ENCODE data around the gene LCN6. TPM values are rescaled to one million over a fixed set of nuclear protein-coding genes. Genes with fewer than 3 reads are reported as not detected.

The LCN6 gene
- total RNA-seq, 2 donors from 2014 or later, result not detected

GRCh38 chr9:136697821-136698526 lies 50.4 kb downstream of the LCN6 start:
- no peak for ATAC-seq (replicated peaks in 1 of 2)

GRCh38 chr9:136697146-136697820 lies 51.0 kb downstream of the LCN6 start:
- Mint-ChIP-seq H3K27ac (no peak overlapping the region), H3K4me3 (peak overlapping the region in 1 of 2 donors; percentile 63), H3K9me3 (no peaks in the 10 kb centered on the region), H3K4me1 (ENCODE audit: low read depth) (peaks cover 24% of the 10 kb centered on the region), H3K36me3 (ENCODE audit: insufficient read depth in 2 of 2) (no peaks in the 10 kb centered on the region), H3K27me3 (ENCODE audit: low read depth) (peaks cover 17% of the 10 kb centered on the region)
- ATAC-seq (replicated peaks in 1 of 2) (no peak), DNase-seq (no peak)

More at GRCh38 chr9:136697821-136698526, 50.4 kb downstream of the LCN6 start:
- H3K9me3 Mint-ChIP-seq, result no peaks in the 10 kb centered on the region
- no peak for DNase-seq
- peaks cover 24% of the 10 kb centered on the region for H3K4me1 Mint-ChIP-seq (ENCODE audit: low read depth)
- H3K27me3 Mint-ChIP-seq (ENCODE audit: low read depth), result peaks cover 17% of the 10 kb centered on the region
- peak overlapping the region in 1 of 2 donors; percentile 63 for H3K4me3 Mint-ChIP-seq
- no peaks in the 10 kb centered on the region for H3K36me3 Mint-ChIP-seq (ENCODE audit: insufficient read depth in 2 of 2)
- H3K27ac Mint-ChIP-seq, result no peak overlapping the region

GRCh38 chr9:136696502-136696901 lies 51.8 kb downstream of the LCN6 start:
- ATAC-seq (replicated peaks in 1 of 2), result no peak
- no peaks in the 10 kb centered on the region for H3K36me3 Mint-ChIP-seq (ENCODE audit: insufficient read depth in 2 of 2)
- no peaks in the 10 kb centered on the region for H3K9me3 Mint-ChIP-seq
- peak overlapping the region in 1 of 2 donors; percentile 22 for H3K4me3 Mint-ChIP-seq
- no peak for DNase-seq
- no peak overlapping the region for H3K27ac Mint-ChIP-seq
- H3K27me3 Mint-ChIP-seq (ENCODE audit: low read depth), result peaks cover 17% of the 10 kb centered on the region
- H3K4me1 Mint-ChIP-seq (ENCODE audit: low read depth), result peaks cover 16% of the 10 kb centered on the region

DNA sequence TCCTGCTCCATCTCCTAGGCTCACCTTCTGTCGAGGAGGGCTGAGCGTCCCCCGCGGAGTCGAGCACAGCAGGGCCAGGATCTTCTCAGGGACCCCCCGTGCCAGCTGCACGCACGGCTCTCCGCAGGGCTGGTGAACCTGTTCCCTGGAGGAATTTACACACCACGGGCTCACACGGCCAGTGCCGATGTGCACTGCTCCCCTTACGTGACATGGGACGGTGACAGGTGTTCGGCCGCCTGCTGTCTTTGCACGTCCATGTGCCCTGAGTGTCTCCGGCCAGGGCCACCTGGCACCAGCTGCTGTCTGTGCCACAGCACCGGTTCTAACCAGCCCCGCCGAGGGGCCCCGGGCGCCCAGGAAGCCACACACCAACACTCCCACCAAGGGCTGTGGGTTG lies 52.4 kb downstream of the LCN6 start:
- Mint-ChIP-seq H3K27ac (no peak overlapping the region), H3K4me3 (peak overlapping the region in 1 of 2 donors; percentile 14), H3K27me3 (ENCODE audit: low read depth) (peaks cover 17% of the 10 kb centered on the region), H3K4me1 (ENCODE audit: low read depth) (peaks cover 11% of the 10 kb centered on the region), H3K9me3 (no peaks in the 10 kb centered on the region), H3K36me3 (ENCODE audit: insufficient read depth in 2 of 2) (no peaks in the 10 kb centered on the region)
- no peak for DNase-seq
- ATAC-seq (replicated peaks in 1 of 2), result no peak

- H3K4me1 Mint-ChIP-seq (ENCODE audit: low read depth), result peaks cover 6% of the 10 kb centered on the region
- H3K36me3 Mint-ChIP-seq (ENCODE audit: insufficient read depth in 2 of 2), result no peaks in the 10 kb centered on the region
- H3K9me3 Mint-ChIP-seq, result no peaks in the 10 kb centered on the region
- H3K27me3 Mint-ChIP-seq (ENCODE audit: low read depth), result peaks cover 17% of the 10 kb centered on the region
- no peak for DNase-seq
- H3K4me3 Mint-ChIP-seq, result no peak overlapping the region
- ATAC-seq (replicated peaks in 1 of 2), result no peak
- no peak overlapping the region for H3K27ac Mint-ChIP-seq
These were observed 52.9 kb downstream of the LCN6 start for GRCh38 chr9:136695435-136695895.

DNA sequence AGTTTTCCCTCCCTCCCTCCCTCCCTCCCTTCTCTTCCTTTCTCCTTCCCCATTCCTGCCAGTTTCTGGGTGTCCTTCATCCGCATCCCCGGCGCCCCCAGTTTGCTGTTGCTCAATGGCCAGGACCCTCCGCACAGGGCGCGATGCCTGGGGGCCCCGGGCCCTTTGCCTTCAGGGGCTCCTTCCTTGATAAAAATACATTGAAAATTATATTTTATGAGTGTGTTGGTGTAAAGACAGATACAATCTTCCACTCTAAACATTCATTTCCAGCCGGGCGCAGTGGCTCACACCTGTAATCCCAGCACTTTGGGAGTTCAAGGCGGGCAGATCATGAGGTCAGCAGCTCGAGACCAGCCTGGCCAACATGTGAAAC lies 53.5 kb downstream of the LCN6 start:
- Mint-ChIP-seq H3K36me3 (ENCODE audit: insufficient read depth in 2 of 2) (no peaks in the 10 kb centered on the region), H3K9me3 (no peaks in the 10 kb centered on the region), H3K27ac (no peak overlapping the region), H3K4me3 (no peak overlapping the region), H3K4me1 (ENCODE audit: low read depth) (no peaks in the 10 kb centered on the region), H3K27me3 (ENCODE audit: low read depth) (peaks cover 13% of the 10 kb centered on the region)
- ATAC-seq (replicated peaks in 1 of 2) (no peak), DNase-seq (no peak)

GRCh38 chr9:136694163-136694871 lies 54.0 kb downstream of the LCN6 start:
- ATAC-seq (replicated peaks in 1 of 2) (peak; percentile 73), DNase-seq (peak; percentile 53 to 66)
- no peak overlapping the region for H3K4me3 Mint-ChIP-seq
- H3K36me3 Mint-ChIP-seq (ENCODE audit: insufficient read depth in 2 of 2), result no peaks in the 10 kb centered on the region
- H3K4me1 Mint-ChIP-seq (ENCODE audit: low read depth), result no peaks in the 10 kb centered on the region
- no peak overlapping the region for H3K27ac Mint-ChIP-seq
- H3K27me3 Mint-ChIP-seq (ENCODE audit: low read depth), result peaks cover 13% of the 10 kb centered on the region
- H3K9me3 Mint-ChIP-seq, result no peaks in the 10 kb centered on the region

Other genes starting within 250 kb of the LCN6 start
- 10 to 100 TPM; 71.6 to 84.2 TPM for gene NOTCH1, start 202.5 kb downstream of the LCN6 start, total RNA-seq
- 1 to 10 TPM in 1 of 2 donors, under 1 TPM in 1; 0.93 to 1.1 TPM for gene EGFL7, start 85.6 kb downstream of the LCN6 start, total RNA-seq
- gene AGPAT2, start 61.1 kb downstream of the LCN6 start, total RNA-seq, result 10 to 100 TPM; 18.3 to 19.2 TPM
- under 1 TPM; 0.67 to 0.72 TPM for gene DIPK1B, start 36.0 kb downstream of the LCN6 start, total RNA-seq
- gene LCN10, start 5.6 kb downstream of the LCN6 start, total RNA-seq, result under 1 TPM; 0.21 to 0.70 TPM
- not detected for gene LCN8, start 9.7 kb upstream of the LCN6 start, total RNA-seq
- not detected for gene LCN15, start 16.0 kb upstream of the LCN6 start, total RNA-seq
- gene TMEM141, start 42.8 kb upstream of the LCN6 start, total RNA-seq, result 10 to 100 TPM; 18.7 to 20.9 TPM
- gene CCDC183, start 47.8 kb upstream of the LCN6 start, total RNA-seq, result under 1 TPM; 0.46 to 0.72 TPM
- 10 to 100 TPM; 65.7 to 66.8 TPM for gene RABL6, start 59.4 kb upstream of the LCN6 start, total RNA-seq
- gene AJM1, start 94.0 kb upstream of the LCN6 start, total RNA-seq, result 1 to 10 TPM; 5.3 to 5.7 TPM
- gene PHPT1, start 100.9 kb upstream of the LCN6 start, total RNA-seq, result 100 to 1,000 TPM in 1 of 2 donors, 10 to 100 TPM in 1; 95.7 to 111 TPM
- 10 to 100 TPM; 11.7 to 14.8 TPM for gene MAMDC4, start 103.8 kb upstream of the LCN6 start, total RNA-seq
- 100 to 1,000 TPM; 254 to 267 TPM for gene EDF1, start 117.8 kb upstream of the LCN6 start, total RNA-seq
- gene TRAF2, start 138.0 kb upstream of the LCN6 start, total RNA-seq, result 10 to 100 TPM; 53.5 to 73.3 TPM
- 10 to 100 TPM; 67.7 to 74.9 TPM for gene FBXW5, start 196.2 kb upstream of the LCN6 start, total RNA-seq
- gene C8G, start 196.7 kb upstream of the LCN6 start, total RNA-seq, result 1 to 10 TPM; 2.6 to 3.4 TPM
- gene LCN12, start 203.7 kb upstream of the LCN6 start, total RNA-seq, result 1 to 10 TPM; 1.0 to 1.4 TPM
- not detected for gene PTGDS, start 229.0 kb upstream of the LCN6 start, total RNA-seq
- gene LCNL1, start 234.5 kb upstream of the LCN6 start, total RNA-seq, result not detected
- 10 to 100 TPM; 51.8 to 56.9 TPM for gene PAXX, start 243.9 kb upstream of the LCN6 start, total RNA-seq
- gene CLIC3, start 248.0 kb upstream of the LCN6 start, total RNA-seq, result under 1 TPM; 0.43 to 0.65 TPM

Data from activated T-cell treated with anti-CD3 and anti-CD28 coated beads, Interleukin-2, amount 50 U/mL, for 72 hours (primary cell).